Measurements from ENCODE around the gene GSTM4.
"Not testable (repeated sequence)": the region's sequence is repeated elsewhere in the genome, so short reads cannot be mapped to it uniquely, and the experiment has no call there.

The GSTM4 gene

GRCh38 chr1:109685399-109685798 lies 29.5 kb downstream of the GSTM4 start:
- H3K4me3 ChIP-seq (ENCODE audit: low read depth, low read length); H3K27me3 ChIP-seq (ENCODE audit: control insufficient read depth, insufficient read depth, low read length); H3K4me2 ChIP-seq (ENCODE audit: low read length); H3K36me3 ChIP-seq (ENCODE audit: control insufficient read depth, insufficient read depth, low read length); H3K27ac ChIP-seq; H3K9ac ChIP-seq; H3K4me1 ChIP-seq; H2AFZ ChIP-seq; H3K79me2 ChIP-seq; H3K9me3 ChIP-seq (ENCODE audit: control insufficient read depth, low read length): not testable (repeated sequence)

GRCh38 chr1:109685890-109686289 lies 30.0 kb downstream of the GSTM4 start:
- H3K27ac ChIP-seq; H3K36me3 ChIP-seq (ENCODE audit: control insufficient read depth, insufficient read depth, low read length); H3K27me3 ChIP-seq (ENCODE audit: control insufficient read depth, insufficient read depth, low read length); H3K4me2 ChIP-seq (ENCODE audit: low read length); H3K4me3 ChIP-seq (ENCODE audit: low read depth, low read length); H3K9me3 ChIP-seq (ENCODE audit: control insufficient read depth, low read length); H3K4me1 ChIP-seq; H3K79me2 ChIP-seq; H2AFZ ChIP-seq; H3K9ac ChIP-seq: not testable (repeated sequence)

GRCh38 chr1:109687109-109687508 lies 31.2 kb downstream of the GSTM4 start:
- not testable (repeated sequence) for H3K4me2 ChIP-seq (ENCODE audit: low read length); H3K9ac ChIP-seq; H3K9me3 ChIP-seq (ENCODE audit: control insufficient read depth, low read length); H2AFZ ChIP-seq; H3K4me3 ChIP-seq (ENCODE audit: low read depth, low read length); H3K27ac ChIP-seq; H3K4me1 ChIP-seq; H3K79me2 ChIP-seq; H3K36me3 ChIP-seq (ENCODE audit: control insufficient read depth, insufficient read depth, low read length); H3K27me3 ChIP-seq (ENCODE audit: control insufficient read depth, insufficient read depth, low read length)

- no peak within 1 kb of the TSS for H3K4me2 ChIP-seq (ENCODE audit: low read length)
- H3K27ac ChIP-seq: no peak within 1 kb of the TSS
- H3K79me2 ChIP-seq: no peaks in the 10 kb centered on the region
- H3K36me3 ChIP-seq (ENCODE audit: control insufficient read depth, insufficient read depth, low read length): no peaks in the 10 kb centered on the region
- no peaks in the 10 kb centered on the region for H3K4me1 ChIP-seq
- H2AFZ ChIP-seq: no peak within 1 kb of the TSS
- no peaks in the 10 kb centered on the region for H3K27me3 ChIP-seq (ENCODE audit: control insufficient read depth, insufficient read depth, low read length)
- no peak within 1 kb of the TSS for H3K9ac ChIP-seq
- no peak within 1 kb of the TSS for H3K4me3 ChIP-seq (ENCODE audit: low read depth, low read length)
- no peaks in the 10 kb centered on the region for H3K9me3 ChIP-seq (ENCODE audit: control insufficient read depth, low read length)
- no peak for TF ChIP-seq CTCF (IDR thresholded peaks at IDR 0.05)
Observed at GRCh38 chr1:109687641-109688499, 32.0 kb downstream of the GSTM4 start, which contains the start of gene GSTM1. Gene GSTM1, plus strand, starts transcription at chr1:109687817. Its CDS starts 57 bp downstream, at chr1:109687874.

GRCh38 chr1:109689844-109690405 lies 34.0 kb downstream of the GSTM4 start:
- no peaks in the 10 kb centered on the region for H3K9me3 ChIP-seq (ENCODE audit: control insufficient read depth, low read length)
- no peak for TF ChIP-seq CTCF (IDR thresholded peaks at IDR 0.05)
- H3K79me2 ChIP-seq: no peaks in the 10 kb centered on the region
- no peak overlapping the region for H3K4me2 ChIP-seq (ENCODE audit: low read length)
- H3K4me3 ChIP-seq (ENCODE audit: low read depth, low read length): no peak overlapping the region
- H2AFZ ChIP-seq: no peak overlapping the region
- H3K36me3 ChIP-seq (ENCODE audit: control insufficient read depth, insufficient read depth, low read length): no peaks in the 10 kb centered on the region
- no peaks in the 10 kb centered on the region for H3K4me1 ChIP-seq
- H3K9ac ChIP-seq: no peak overlapping the region
- H3K27me3 ChIP-seq (ENCODE audit: control insufficient read depth, insufficient read depth, low read length): no peaks in the 10 kb centered on the region
- H3K27ac ChIP-seq: no peak overlapping the region

GRCh38 chr1:109691759-109692158 lies 35.9 kb downstream of the GSTM4 start:
- Histone ChIP-seq H3K27me3 (ENCODE audit: control insufficient read depth, insufficient read depth, low read length) (no peaks in the 10 kb centered on the region), H2AFZ (no peak overlapping the region), H3K4me2 (ENCODE audit: low read length) (no peak overlapping the region), H3K4me1 (no peaks in the 10 kb centered on the region), H3K9ac (no peak overlapping the region), H3K9me3 (ENCODE audit: control insufficient read depth, low read length) (no peaks in the 10 kb centered on the region), H3K27ac (no peak overlapping the region), H3K36me3 (ENCODE audit: control insufficient read depth, insufficient read depth, low read length) (no peaks in the 10 kb centered on the region), H3K79me2 (no peaks in the 10 kb centered on the region), H3K4me3 (ENCODE audit: low read depth, low read length) (no peak overlapping the region)
- TF ChIP-seq CTCF (IDR thresholded peaks at IDR 0.05): no peak

- not testable (repeated sequence) for H3K4me1 ChIP-seq; H2AFZ ChIP-seq; H3K27ac ChIP-seq; H3K27me3 ChIP-seq (ENCODE audit: control insufficient read depth, insufficient read depth, low read length); H3K36me3 ChIP-seq (ENCODE audit: control insufficient read depth, insufficient read depth, low read length); H3K79me2 ChIP-seq; H3K4me2 ChIP-seq (ENCODE audit: low read length); H3K9me3 ChIP-seq (ENCODE audit: control insufficient read depth, low read length); H3K9ac ChIP-seq; H3K4me3 ChIP-seq (ENCODE audit: low read depth, low read length)
Observed at GRCh38 chr1:109694400-109694799, 38.5 kb downstream of the GSTM4 start.

- not testable (repeated sequence) for H3K79me2 ChIP-seq; H3K4me3 ChIP-seq (ENCODE audit: low read depth, low read length); H3K4me2 ChIP-seq (ENCODE audit: low read length); H2AFZ ChIP-seq; H3K9me3 ChIP-seq (ENCODE audit: control insufficient read depth, low read length); H3K27me3 ChIP-seq (ENCODE audit: control insufficient read depth, insufficient read depth, low read length); H3K9ac ChIP-seq; H3K36me3 ChIP-seq (ENCODE audit: control insufficient read depth, insufficient read depth, low read length); H3K4me1 ChIP-seq; H3K27ac ChIP-seq
Observed at GRCh38 chr1:109695138-109695537, 39.2 kb downstream of the GSTM4 start.
